ENCODE measurements around the gene TBX6.

- no peak for TF ChIP-seq CTCF (IDR thresholded peaks at IDR 0.05)
- no peak for TF ChIP-seq POLR2A (IDR thresholded peaks at IDR 0.05)
- peak in 1 of 2 donors; percentile 28 for TF ChIP-seq POLR2AphosphoS5 (IDR thresholded peaks at IDR 0.05; ENCODE audit: insufficient read depth in 1 of 2, low read depth in 1 of 2)
Observed at GRCh38 chr16:30066761-30067583, 24.8 kb downstream of the TBX6 start.

Measured in vagina (tissue), 2 donors.